ENCODE results near the gene SMYD3. TPM values are rescaled to one million over a fixed set of nuclear protein-coding genes. Genes with fewer than 3 reads are reported as not detected.

SMYD3 gene
- total RNA-seq, 1 experiment from 2014 or later, result 25.5 TPM

DNA sequence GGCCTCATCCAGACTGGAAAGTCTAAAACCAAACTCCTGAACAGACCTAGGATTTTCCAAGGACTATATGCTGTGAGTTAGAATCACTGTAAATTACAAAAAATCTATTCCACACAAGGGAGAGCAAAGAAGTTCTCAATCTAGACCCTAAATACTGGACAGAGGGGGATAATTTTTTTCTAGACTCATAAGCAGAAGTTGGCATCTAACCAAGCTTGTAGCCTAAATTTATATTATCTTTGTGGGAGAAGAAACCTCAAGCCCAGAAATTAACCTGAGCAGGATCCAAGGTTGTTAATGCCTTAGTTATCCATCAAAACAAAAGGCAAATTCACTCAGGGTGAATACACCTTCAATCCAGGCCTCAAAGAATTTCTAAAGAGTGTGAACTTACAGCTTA lies 290.2 kb downstream of the SMYD3 start:
- H3K27me3 ChIP-seq (ENCODE audit: insufficient read depth, low read length), result no peaks in the 10 kb centered on the region
- no peak overlapping the region for H3K56ac ChIP-seq (ENCODE audit: insufficient read length, low read depth, low read length)
- no peak overlapping the region for H2BK15ac ChIP-seq (ENCODE audit: low read depth, low read length)
- no peak overlapping the region for H3K9ac ChIP-seq (ENCODE audit: extremely low read depth, insufficient read length, low read length)
- Mint-ChIP-seq H3K9me3 (peaks cover 7 to 8% of the 10 kb centered on the region in 2 experiments; a peak in 4 of 5 replicates), H3K27me3 (ENCODE audit: low read depth) (no peaks in the 10 kb centered on the region), H3K36me3 (ENCODE audit: insufficient read depth in 1 of 3, low read depth in 3 of 3) (peaks cover 0 to 9% (median 6%) of the 10 kb centered on the region in 3 experiments; a peak in 5 of 7 replicates), H3K4me1 (peaks cover 14 to 15% of the 10 kb centered on the region in 2 experiments), H3K27ac (no peak overlapping the region; a peak in 1 of 7 replicates), H3K4me3 (no peak overlapping the region)
- no peak overlapping the region for H3K23ac ChIP-seq (ENCODE audit: insufficient read length, low read depth, low read length)
- H4K8ac ChIP-seq (replicated peaks; ENCODE audit: insufficient read length, low read depth, low read length), result no peak overlapping the region
- H2AFZ ChIP-seq (ENCODE audit: low read length), result no peak overlapping the region
- TF ChIP-seq CTCF (conservative IDR thresholded peaks at IDR 0.05), result no peak
- no peak overlapping the region for H2BK120ac ChIP-seq (ENCODE audit: low read depth, low read length, poor library complexity, severe bottlenecking)
- no peak for DNase-seq
- no peaks in the 10 kb centered on the region for H3K23me2 ChIP-seq (ENCODE audit: insufficient read length, low read depth, low read length, poor library complexity, severe bottlenecking)
- no peak overlapping the region for H4K91ac ChIP-seq (ENCODE audit: insufficient read length, low read depth, low read length)
- no peaks in the 10 kb centered on the region for H3K79me1 ChIP-seq (ENCODE audit: insufficient read depth, low read depth, low read length, poor library complexity, severe bottlenecking)
- H3K27ac ChIP-seq (ENCODE audit: insufficient read length, low read depth, low read length), result no peak overlapping the region
- H4K5ac ChIP-seq (ENCODE audit: insufficient read length, low read depth, low read length), result no peak overlapping the region
- H4K20me1 ChIP-seq (ENCODE audit: control insufficient read depth, insufficient read depth, insufficient read length), result no peaks in the 10 kb centered on the region
- no peak overlapping the region for H2BK20ac ChIP-seq (ENCODE audit: low read depth, low read length, poor library complexity, severe bottlenecking)
- H2AK5ac ChIP-seq (ENCODE audit: insufficient read length, low read length), result no peak overlapping the region
- H3K9me3 ChIP-seq (ENCODE audit: control insufficient read depth, low read depth, low read length), result no peaks in the 10 kb centered on the region
- H2BK5ac ChIP-seq (ENCODE audit: insufficient read length, low read length), result no peak overlapping the region
- no peaks in the 10 kb centered on the region; the same call in none of the 2 replicates for H3K4me1 ChIP-seq (ENCODE audit: insufficient read depth, low read length)
- H3K14ac ChIP-seq (ENCODE audit: insufficient read depth, low read length), result no peak overlapping the region
- H3T11ph ChIP-seq (ENCODE audit: low read length), result no peak overlapping the region
- H2BK12ac ChIP-seq (ENCODE audit: insufficient read length, low read depth, low read length), result no peak overlapping the region
- H3K18ac ChIP-seq (ENCODE audit: insufficient read length, low read depth, low read length), result no peak overlapping the region
- no peaks in the 10 kb centered on the region for H3K79me2 ChIP-seq (ENCODE audit: insufficient read depth, low read length)
- no peak overlapping the region for H3K4me2 ChIP-seq (ENCODE audit: insufficient read depth, insufficient read length, low read length)
- H3K4ac ChIP-seq (ENCODE audit: low read depth, low read length), result no peak overlapping the region

Measured in H9 (cell line).